Pancreas (tissue), 10 donors: ENCODE data around the gene TSPYL6. TPM values are rescaled to one million over a fixed set of nuclear protein-coding genes. Genes with fewer than 3 reads are reported as not detected.

Experiments
- ATAC-seq, 4 donors: fragments of 200-7000 bp; cut with Tn5 transposase; one replicate each; pipeline versions ENCODE4 v1.8.0 to v1.9.1; 2020; ENCODE audit warnings: mild to moderate bottlenecking in 4 of 4, moderate library complexity in 4 of 4
- DNase-seq, 6 donors: peaks; one replicate each; pipeline ENCODE4 v3.0.0-alpha.2; 2020
- FAIRE-seq: peaks from 2 replicates; lab custom pipeline; 2012; peaks lifted over from hg19 to GRCh38; lab: Jason Lieb, UNC
- H3K27ac ChIP-seq, 4 donors: fragments of 200-600 bp; sonication (generic); 1 replicate in 3 of 4; 2 replicates in 1 of 4; pipeline versions ENCODE4 v1.5.0 to v1.8.0; 2020
- H3K27me3 ChIP-seq, 4 donors: fragments of 200-600 bp; one replicate each; pipeline ENCODE4 v1.8.0; 2021
- H3K36me3 ChIP-seq, 3 donors: fragments of 200-600 bp; sonication (generic) in 1 of 3; one replicate each; pipeline versions ENCODE4 v1.5.0 to v1.8.0; 2020 to 2021
- H3K4me1 ChIP-seq, 3 donors: fragments of 200-600 bp; one replicate each; pipeline ENCODE4 v1.8.0; 2021
- H3K4me3 ChIP-seq, 4 donors: fragments of 200-600 bp; sonication (generic) in 2 of 4; one replicate each; pipeline versions ENCODE4 v1.5.0 to v1.8.0; 2020 to 2021
- H3K9me3 ChIP-seq, 4 donors: fragments of 200-600 bp; one replicate each; pipeline ENCODE4 v1.8.0; 2021
- WGBS, 2 donors: extraction: QIAGEN DNeasy Blood & Tissue Kit; methylation state at CpG; one replicate each; pipeline ENCODE4 v1.1.7; 2013; 5-methylcytosine and 5-hydroxymethylcytosine counted together
- intact Hi-C, 3 donors: fragments of 100-400 bp; cut with DNase I; formaldehyde crosslinking; loops; one replicate each; pipeline versions ENCODE4 v1.11.1 to v1.14.2; 2022
- polyA plus RNA-seq, 2 donors: library from polyadenylated mRNA; stranded (reverse); fragments of 200-250 nt; gene quantifications; one replicate each; pipeline ENCODE4 v1.2.3, GENCODE V29; 2013
- total RNA-seq, 6 donors: library from RNA; stranded (reverse); fragmentation: NEBNext Ultra II Directional in 4 of 6; extraction: Animal tissue kit (Norgen Biotek cat#: 25700) in 4 of 6; gene quantifications; one replicate each; pipeline versions ENCODE4 v1.2.1 to v1.2.4, GENCODE V29; 2021 to 2023
- TF ChIP-seq, protein P1 (sequence below), 4 donors: fragments of 200-600 bp; sonication (generic) in 3 of 4; IDR thresholded peaks; one replicate each; pipeline versions ENCODE4 v1.5.0 to v1.8.0; 2021; ENCODE audit warnings: antibody characterized with exemption in 4 of 4
- donor health status: healthy with polysubstance abuse.
- donor health status: DM: no; HTN: no; CAD: no; lungs with moderate emphysema.
- donor health status: DM: no; HTN: no; CAD: no.
- donor health status: control.
- donor health status: control.
- donor health status: Bipolar disorder and iron deficiency.
- donor health status: DM: yes; HTN: yes; CAD: no.
- donor health status: DM: no; HTN: no; CAD: no.
- donor health status: DM: no; HTN: no; CAD: no.
- donor health status: DM: yes; HTN: yes; CAD: no.

The TSPYL6 gene
- total and polyA plus RNA-seq, 8 donors, result 0.06 to 0.09 TPM; not detected in 6

DNA sequence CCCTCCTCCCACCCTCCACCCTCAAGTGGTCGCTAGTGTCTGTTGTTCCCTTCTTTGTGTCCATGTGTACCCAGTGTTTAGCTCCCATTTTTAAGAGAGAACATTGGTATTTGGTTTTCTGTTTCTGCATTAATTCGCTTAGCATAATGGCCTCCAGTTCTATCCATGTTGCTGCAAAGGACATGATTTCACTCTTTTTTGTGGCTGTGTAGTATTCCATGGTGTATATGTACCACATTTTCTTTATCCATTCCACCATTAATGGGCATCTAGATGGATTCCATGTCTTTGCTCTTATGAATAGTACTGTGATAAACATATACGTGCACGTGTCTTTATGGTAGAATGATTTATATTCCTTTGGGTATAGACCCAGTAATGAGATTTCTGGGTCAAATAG is 42.9 kb downstream of the TSPYL6 start:
- 96 to 97% methylated on average over 4 of the region's 4 CpGs for WGBS, 2 donors
- DNase-seq (no peak), FAIRE-seq (no peak), ATAC-seq (no peak)
- intact Hi-C loops, result no loop called here
- Histone ChIP-seq H3K36me3 (no peaks in the 10 kb centered on the region), H3K9me3 (no peaks in the 10 kb centered on the region), H3K27ac (no peak overlapping the region), H3K27me3 (no peaks in the 10 kb centered on the region), H3K4me3 (no peak overlapping the region), H3K4me1 (no peaks in the 10 kb centered on the region)
- TF ChIP-seq, protein P1, sequence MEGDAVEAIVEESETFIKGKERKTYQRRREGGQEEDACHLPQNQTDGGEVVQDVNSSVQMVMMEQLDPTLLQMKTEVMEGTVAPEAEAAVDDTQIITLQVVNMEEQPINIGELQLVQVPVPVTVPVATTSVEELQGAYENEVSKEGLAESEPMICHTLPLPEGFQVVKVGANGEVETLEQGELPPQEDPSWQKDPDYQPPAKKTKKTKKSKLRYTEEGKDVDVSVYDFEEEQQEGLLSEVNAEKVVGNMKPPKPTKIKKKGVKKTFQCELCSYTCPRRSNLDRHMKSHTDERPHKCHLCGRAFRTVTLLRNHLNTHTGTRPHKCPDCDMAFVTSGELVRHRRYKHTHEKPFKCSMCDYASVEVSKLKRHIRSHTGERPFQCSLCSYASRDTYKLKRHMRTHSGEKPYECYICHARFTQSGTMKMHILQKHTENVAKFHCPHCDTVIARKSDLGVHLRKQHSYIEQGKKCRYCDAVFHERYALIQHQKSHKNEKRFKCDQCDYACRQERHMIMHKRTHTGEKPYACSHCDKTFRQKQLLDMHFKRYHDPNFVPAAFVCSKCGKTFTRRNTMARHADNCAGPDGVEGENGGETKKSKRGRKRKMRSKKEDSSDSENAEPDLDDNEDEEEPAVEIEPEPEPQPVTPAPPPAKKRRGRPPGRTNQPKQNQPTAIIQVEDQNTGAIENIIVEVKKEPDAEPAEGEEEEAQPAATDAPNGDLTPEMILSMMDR (IDR thresholded peaks at IDR 0.05), result no peak

DNA sequence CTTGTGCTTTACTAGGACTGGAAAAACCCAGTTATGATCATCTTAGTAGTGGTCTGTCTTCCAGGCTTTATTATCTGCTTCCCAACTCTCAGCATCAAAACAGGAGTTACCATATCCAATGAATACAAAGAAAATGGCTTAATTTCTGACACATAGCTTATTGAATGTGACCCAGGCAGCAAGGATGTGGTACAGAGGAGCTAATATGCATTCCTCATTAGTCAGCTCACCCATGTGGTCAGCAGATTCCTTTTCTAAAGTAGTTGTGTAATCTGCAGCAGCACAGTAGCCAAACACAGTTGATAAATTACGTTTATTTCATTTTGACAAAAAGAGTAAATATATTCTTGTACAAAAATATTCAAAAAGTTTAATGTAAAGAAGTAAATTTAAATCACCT is 43.6 kb downstream of the TSPYL6 start:
- peak; percentile 34 for FAIRE-seq
- Histone ChIP-seq H3K27me3 (no peaks in the 10 kb centered on the region), H3K4me3 (no peak overlapping the region), H3K4me1 (peaks cover 0 to 3% (median 0%) of the 10 kb centered on the region in 3 donors), H3K36me3 (no peaks in the 10 kb centered on the region), H3K9me3 (no peaks in the 10 kb centered on the region), H3K27ac (no peak overlapping the region)
- TF ChIP-seq, protein P1 (IDR thresholded peaks at IDR 0.05), result no peak
- WGBS, 2 donors, result 38 to 50% methylated on average over 1 of the region's 1 CpG
- intact Hi-C loops, result no loop called here
- peak in 3 of 4 donors; percentile 58 to 77 (median 70) for ATAC-seq
- no peak for DNase-seq

DNA sequence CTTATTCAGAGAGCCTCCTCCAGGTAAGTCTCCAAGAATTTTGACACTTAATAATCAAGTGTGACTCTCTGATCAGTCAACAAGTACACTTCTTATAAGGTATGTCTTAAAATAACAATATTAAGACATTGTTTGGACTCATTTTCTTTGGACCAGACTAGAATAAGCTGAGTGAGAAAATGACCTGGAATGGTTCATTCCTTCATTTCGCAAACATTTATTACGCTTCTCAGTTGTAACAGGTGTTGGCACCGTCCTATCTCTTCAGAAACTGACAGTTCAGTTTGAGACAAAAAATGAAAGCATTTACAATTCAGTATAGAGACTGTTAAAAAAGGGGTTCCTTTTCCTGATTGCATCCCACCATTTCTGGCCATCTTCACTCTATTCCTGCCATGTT is 46.6 kb downstream of the TSPYL6 start:
- Histone ChIP-seq H3K36me3 (no peaks in the 10 kb centered on the region), H3K4me1 (peaks cover 0 to 3% (median 0%) of the 10 kb centered on the region in 3 donors), H3K4me3 (no peak overlapping the region), H3K9me3 (no peaks in the 10 kb centered on the region), H3K27ac (no peak overlapping the region), H3K27me3 (no peaks in the 10 kb centered on the region)
- TF ChIP-seq, protein P1 (IDR thresholded peaks at IDR 0.05), result no peak
- ATAC-seq, result no peak
- 95 to 98% methylated on average over 3 of the region's 3 CpGs for WGBS, 2 donors
- FAIRE-seq, result no peak
- intact Hi-C loops, result no loop called here
- no peak for DNase-seq

DNA sequence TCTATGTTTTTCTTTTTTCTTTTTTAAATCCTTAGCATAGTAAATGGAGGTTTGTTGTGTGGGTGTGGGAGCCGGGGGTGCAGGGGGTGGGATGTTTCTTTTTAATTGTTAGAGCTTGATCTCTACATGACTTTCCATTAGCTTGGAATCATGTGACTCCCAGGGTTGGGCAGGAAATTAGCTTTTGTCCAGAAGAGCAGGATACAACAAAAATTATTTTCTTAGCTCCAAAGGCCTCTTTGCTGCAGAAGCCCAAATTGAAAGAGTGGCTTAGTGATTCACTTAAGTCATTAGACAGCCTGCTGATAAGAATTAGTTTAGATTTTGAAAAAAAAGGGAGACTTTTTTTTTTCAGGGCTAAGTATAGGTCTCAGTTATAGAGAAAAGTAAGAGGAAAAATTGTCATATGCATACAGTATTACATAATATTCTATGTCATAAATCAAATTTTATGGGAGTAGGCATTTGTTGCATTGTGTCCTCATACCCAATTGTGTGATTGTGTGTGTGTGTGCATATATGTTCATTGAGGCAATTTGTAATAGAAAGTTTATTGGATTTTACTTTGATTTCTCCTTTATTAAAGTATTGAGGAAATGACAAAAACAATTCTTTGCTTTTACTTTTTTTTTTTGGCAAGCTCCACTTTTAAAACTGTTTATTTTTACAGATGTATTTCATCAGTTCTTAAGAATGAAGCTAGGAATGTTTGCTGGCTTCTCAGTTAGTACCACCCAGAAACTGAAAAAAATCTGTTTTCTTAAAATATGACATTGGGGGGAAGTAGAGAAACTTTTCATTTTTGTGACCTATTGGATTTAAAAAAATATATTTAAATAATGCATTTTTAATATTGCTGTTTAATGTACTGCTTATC is 47.4 kb downstream of the TSPYL6 start:
- Histone ChIP-seq H3K9me3 (no peaks in the 10 kb centered on the region), H3K27me3 (no peaks in the 10 kb centered on the region), H3K4me1 (peaks cover 0 to 3% (median 0%) of the 10 kb centered on the region in 3 donors), H3K36me3 (no peaks in the 10 kb centered on the region), H3K4me3 (no peak overlapping the region), H3K27ac (no peak overlapping the region)
- FAIRE-seq (peak; percentile 34), DNase-seq (no peak), ATAC-seq (no peak)
- WGBS, 2 donors, result 81 to 85% methylated on average over 1 of the region's 1 CpG
- intact Hi-C loops, result no loop called here
- TF ChIP-seq, protein P1 (IDR thresholded peaks at IDR 0.05), result no peak

DNA sequence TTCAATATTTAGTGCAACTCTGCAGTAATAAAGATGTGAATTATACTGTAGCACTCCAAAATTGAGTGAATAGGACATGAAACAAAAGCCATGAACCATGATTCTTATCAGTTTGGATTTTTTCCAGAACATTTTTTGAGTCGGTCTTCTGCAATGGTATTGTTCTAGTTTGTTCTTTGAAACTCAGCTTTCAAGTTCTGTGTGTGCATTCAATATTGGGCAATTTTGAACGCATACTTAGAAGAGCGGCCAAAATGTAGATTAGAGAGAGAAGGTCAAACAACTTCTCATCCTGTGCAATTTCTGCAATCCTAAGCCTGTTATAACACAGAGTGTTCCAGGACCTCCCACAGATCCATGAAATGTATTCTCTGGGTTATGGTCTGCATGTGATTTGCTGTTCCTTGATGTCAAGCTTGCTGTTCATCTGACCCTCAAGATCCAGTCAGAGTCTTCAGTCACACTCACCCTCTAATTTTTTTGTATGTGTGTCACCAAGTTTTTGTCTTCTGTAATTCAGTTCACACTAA is 48.3 kb downstream of the TSPYL6 start:
- H3K27ac ChIP-seq, result no peak overlapping the region
- H3K27me3 ChIP-seq, result no peaks in the 10 kb centered on the region
- TF ChIP-seq, protein P1 (IDR thresholded peaks at IDR 0.05), result no peak
- peaks cover 0 to 3% (median 0%) of the 10 kb centered on the region in 3 donors for H3K4me1 ChIP-seq
- H3K36me3 ChIP-seq, result no peaks in the 10 kb centered on the region
- WGBS, 2 donors, result 25 to 43% methylated on average over 3 of the region's 3 CpGs
- no peak overlapping the region for H3K4me3 ChIP-seq
- DNase-seq, result no peak
- no peaks in the 10 kb centered on the region for H3K9me3 ChIP-seq
- FAIRE-seq, result no peak
- intact Hi-C loops, result no loop called here
- ATAC-seq, result peak in 3 of 4 donors; percentile 15 to 38 (median 17)
